NCI-H2029 treated with DMSO at 0.1 percent for 48 hours (cell line): Measurements from ENCODE around the gene PIGO.
A peak's percentile ranks its signal among the peaks of the same experiment; 100 is the strongest.

Experiments used
- DNase-seq: peaks from one replicate; lab custom pipeline; 2025; lab: John Stamatoyannopoulos, UW

PIGO gene

GRCh38 chr9:35071814-35072460 is 24.5 kb downstream of the PIGO start:
- DNase-seq, result peak; percentile 57

- no peak for DNase-seq
Measured at GRCh38 chr9:35070823-35071813, 25.3 kb downstream of the PIGO start.

- DNase-seq, result no peak
Measured at GRCh38 chr9:35069020-35069419, 27.4 kb downstream of the PIGO start.

GRCh38 chr9:35067056-35067455 is 29.3 kb downstream of the PIGO start:
- DNase-seq, result no peak

- no peak for DNase-seq
Measured at GRCh38 chr9:35060548-35061207, 35.7 kb downstream of the PIGO start.

GRCh38 chr9:35059438-35059837 is 37.0 kb downstream of the PIGO start:
- DNase-seq, result no peak

- DNase-seq, result no peak
Measured at GRCh38 chr9:35057271-35057620, 39.1 kb downstream of the PIGO start.

GRCh38 chr9:35056571-35057270 is 39.7 kb downstream of the PIGO start:
- DNase-seq, result no peak

GRCh38 chr9:35054871-35055644 is 41.3 kb downstream of the PIGO start:
- DNase-seq, result no peak

GRCh38 chr9:35054185-35054835 is 42.1 kb downstream of the PIGO start:
- no peak for DNase-seq

GRCh38 chr9:35051069-35051967 is 45.1 kb downstream of the PIGO start:
- peak; percentile 7 for DNase-seq

- DNase-seq, result no peak
Measured at GRCh38 chr9:35048511-35048910, 47.9 kb downstream of the PIGO start.

- DNase-seq, result no peak
Measured at GRCh38 chr9:35044071-35044470, 52.3 kb downstream of the PIGO start.

- DNase-seq, result no peak
Measured at GRCh38 chr9:35042891-35043545, 53.4 kb downstream of the PIGO start.

- no peak for DNase-seq
Measured at GRCh38 chr9:35042081-35042604, 54.2 kb downstream of the PIGO start.
